ENCODE measurements around the gene INAFM1. TPM values are rescaled to one million over a fixed set of nuclear protein-coding genes. Genes with fewer than 3 reads are reported as not detected.

The INAFM1 gene
- total RNA-seq, 3 donors from 2014 or later = 14.7 to 28.9 (median 16.7) TPM

DNA sequence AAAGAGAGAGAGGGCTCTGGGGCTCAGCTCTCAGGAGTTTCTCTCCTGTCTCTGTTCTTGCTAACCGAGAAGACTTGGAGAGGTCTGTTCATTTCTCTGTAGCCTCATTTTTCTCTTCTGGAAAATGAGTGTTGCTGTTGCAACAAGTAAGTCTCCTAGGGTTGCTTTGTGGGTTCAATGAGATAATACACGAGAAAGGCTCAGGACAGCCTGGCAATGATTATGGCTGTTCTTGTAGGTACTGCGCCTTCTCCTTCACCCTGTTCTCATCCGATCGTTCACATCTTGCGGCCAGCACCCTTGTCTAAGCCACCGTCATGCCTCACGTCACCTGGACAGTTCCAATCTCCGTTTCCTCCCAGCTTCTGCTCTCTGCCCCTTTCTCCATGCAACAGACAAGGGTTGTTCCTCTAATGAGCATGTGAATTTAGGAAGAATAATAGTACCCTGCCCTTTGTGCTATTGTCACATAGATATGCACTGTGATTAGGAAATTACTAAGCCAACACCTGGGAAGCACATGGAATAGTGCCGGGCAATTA lies 39.1 kb downstream of the INAFM1 start:
- ATAC-seq = no peak

DNA sequence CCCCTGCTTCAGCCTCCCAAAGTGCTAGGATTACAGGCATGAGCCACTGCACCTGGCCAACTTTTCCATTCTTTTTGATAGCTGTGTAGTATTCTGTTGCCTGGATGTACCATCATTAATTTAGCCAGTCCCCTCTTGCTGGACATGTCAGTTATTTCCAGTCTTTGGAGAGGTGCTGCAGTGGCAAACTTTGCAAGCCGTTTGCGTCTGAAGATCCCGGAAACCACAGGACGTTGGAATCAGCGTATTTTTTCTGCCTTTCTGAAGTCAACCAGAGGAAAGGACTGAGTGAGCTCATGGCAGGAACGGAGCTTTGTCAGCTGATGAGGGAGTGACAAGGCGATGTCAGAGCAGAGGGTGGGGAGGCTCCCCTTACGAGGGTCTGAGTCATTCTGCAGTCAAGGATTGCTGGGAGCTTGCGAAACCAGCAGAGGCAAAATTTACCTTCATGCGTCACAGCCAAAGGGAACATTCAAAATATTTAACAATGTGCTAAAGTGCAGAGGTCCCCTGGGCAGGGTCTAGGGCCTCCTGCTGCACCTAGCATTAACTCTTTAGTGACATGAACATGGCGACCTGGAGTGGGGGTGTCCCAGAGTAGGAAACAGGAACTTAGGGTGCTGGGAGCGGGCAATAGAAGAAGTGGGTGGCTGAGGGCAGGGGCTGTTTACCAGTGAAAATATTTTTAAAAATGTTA lies 40.6 kb downstream of the INAFM1 start:
- Histone ChIP-seq H3K4me3 (no peak overlapping the region), H3K4me1 (ENCODE audit: low read depth) (no peaks in the 10 kb centered on the region), H3K9me3 (no peaks in the 10 kb centered on the region), H3K36me3 (ENCODE audit: low read depth) (no peaks in the 10 kb centered on the region)
- intact Hi-C loops (cut with DNase I, micrococcal nuclease) = no loop called here
- peak; percentile 84 for ATAC-seq
- TF ChIP-seq, protein P1, sequence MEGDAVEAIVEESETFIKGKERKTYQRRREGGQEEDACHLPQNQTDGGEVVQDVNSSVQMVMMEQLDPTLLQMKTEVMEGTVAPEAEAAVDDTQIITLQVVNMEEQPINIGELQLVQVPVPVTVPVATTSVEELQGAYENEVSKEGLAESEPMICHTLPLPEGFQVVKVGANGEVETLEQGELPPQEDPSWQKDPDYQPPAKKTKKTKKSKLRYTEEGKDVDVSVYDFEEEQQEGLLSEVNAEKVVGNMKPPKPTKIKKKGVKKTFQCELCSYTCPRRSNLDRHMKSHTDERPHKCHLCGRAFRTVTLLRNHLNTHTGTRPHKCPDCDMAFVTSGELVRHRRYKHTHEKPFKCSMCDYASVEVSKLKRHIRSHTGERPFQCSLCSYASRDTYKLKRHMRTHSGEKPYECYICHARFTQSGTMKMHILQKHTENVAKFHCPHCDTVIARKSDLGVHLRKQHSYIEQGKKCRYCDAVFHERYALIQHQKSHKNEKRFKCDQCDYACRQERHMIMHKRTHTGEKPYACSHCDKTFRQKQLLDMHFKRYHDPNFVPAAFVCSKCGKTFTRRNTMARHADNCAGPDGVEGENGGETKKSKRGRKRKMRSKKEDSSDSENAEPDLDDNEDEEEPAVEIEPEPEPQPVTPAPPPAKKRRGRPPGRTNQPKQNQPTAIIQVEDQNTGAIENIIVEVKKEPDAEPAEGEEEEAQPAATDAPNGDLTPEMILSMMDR (IDR thresholded peaks at IDR 0.05) = no peak
- peak in 1 of 3 donors; percentile 23 for DNase-seq

More for the DNA sequence above, 39.1 kb downstream of the INAFM1 start:
- Histone ChIP-seq H3K4me3 (no peak overlapping the region), H3K4me1 (ENCODE audit: low read depth) (no peaks in the 10 kb centered on the region), H3K36me3 (ENCODE audit: low read depth) (no peaks in the 10 kb centered on the region), H3K9me3 (no peaks in the 10 kb centered on the region)
- no peak for DNase-seq
- TF ChIP-seq, protein P1 (IDR thresholded peaks at IDR 0.05) = no peak
- intact Hi-C loops (cut with DNase I, micrococcal nuclease) = no loop called here

DNA sequence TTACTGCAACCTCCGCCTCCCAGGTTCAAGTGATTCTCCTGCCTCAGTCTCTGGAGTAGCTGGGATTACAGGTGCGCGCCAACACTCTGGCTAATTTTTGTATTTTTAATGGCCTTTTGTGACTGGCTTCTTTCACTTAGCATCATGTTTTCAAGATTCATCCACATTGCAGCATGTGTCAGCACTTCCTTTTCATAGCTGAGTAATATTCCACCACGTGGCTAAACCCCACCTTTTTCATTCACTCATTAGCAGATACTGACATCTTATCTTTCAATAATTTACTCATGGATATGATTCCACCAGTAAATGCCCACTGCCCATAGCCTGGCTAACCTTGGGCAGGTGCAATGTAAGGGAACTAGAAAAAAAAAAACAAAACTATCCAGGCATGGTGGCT lies 41.8 kb downstream of the INAFM1 start:
- no peak overlapping the region for H3K4me3 ChIP-seq
- intact Hi-C loops (cut with DNase I, micrococcal nuclease) = no loop called here
- no peaks in the 10 kb centered on the region for H3K9me3 ChIP-seq
- DNase-seq (no peak), ATAC-seq (no peak)
- TF ChIP-seq, protein P1 (IDR thresholded peaks at IDR 0.05) = no peak
- H3K4me1 ChIP-seq (ENCODE audit: low read depth) = no peaks in the 10 kb centered on the region
- no peaks in the 10 kb centered on the region for H3K36me3 ChIP-seq (ENCODE audit: low read depth)

DNA sequence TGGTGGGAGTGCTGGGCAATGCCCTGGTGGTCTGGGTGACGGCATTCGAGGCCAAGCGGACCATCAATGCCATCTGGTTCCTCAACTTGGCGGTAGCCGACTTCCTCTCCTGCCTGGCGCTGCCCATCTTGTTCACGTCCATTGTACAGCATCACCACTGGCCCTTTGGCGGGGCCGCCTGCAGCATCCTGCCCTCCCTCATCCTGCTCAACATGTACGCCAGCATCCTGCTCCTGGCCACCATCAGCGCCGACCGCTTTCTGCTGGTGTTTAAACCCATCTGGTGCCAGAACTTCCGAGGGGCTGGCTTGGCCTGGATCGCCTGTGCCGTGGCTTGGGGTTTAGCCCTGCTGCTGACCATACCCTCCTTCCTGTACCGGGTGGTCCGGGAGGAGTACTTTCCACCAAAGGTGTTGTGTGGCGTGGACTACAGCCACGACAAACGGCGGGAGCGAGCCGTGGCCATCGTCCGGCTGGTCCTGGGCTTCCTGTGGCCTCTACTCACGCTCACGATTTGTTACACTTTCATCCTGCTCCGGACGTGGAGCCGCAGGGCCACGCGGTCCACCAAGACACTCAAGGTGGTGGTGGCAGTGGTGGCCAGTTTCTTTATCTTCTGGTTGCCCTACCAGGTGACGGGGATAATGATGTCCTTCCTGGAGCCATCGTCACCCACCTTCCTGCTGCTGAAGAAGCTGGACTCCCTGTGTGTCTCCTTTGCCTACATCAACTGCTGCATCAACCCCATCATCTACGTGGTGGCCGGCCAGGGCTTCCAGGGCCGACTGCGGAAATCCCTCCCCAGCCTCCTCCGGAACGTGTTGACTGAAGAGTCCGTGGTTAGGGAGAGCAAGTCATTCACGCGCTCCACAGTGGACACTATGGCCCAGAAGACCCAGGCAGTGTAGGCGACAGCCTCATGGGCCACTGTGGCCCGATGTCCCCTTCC lies 45.5 kb downstream of the INAFM1 start:
- TF ChIP-seq, protein P1 (IDR thresholded peaks at IDR 0.05) = no peak
- Histone ChIP-seq H3K4me1 (ENCODE audit: low read depth) (no peaks in the 10 kb centered on the region), H3K9me3 (no peaks in the 10 kb centered on the region), H3K36me3 (ENCODE audit: low read depth) (no peaks in the 10 kb centered on the region), H3K4me3 (no peak overlapping the region)
- no peak for DNase-seq
- intact Hi-C loops (cut with DNase I, micrococcal nuclease) = no loop called here
- no peak for ATAC-seq

DNA sequence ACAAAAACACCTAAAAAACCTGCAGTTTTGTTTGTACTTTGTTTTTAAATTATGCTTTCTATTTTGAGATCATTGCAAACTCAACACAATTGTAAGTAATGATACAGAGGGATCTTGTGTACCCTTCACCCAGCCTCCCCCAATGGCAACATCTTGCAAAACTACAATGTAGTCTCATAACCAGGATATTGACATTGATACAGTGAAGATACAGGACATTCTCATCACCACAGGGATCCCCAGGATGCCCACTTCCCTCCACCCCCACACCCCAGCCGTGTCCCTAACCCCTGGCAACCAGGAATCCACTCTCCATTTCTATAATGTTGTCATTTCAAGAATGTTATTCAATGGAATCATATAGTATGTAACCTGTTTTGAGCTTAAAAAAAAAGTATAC lies 46.9 kb downstream of the INAFM1 start:
- Histone ChIP-seq H3K36me3 (ENCODE audit: low read depth) (no peaks in the 10 kb centered on the region), H3K9me3 (no peaks in the 10 kb centered on the region), H3K4me3 (no peak overlapping the region), H3K4me1 (ENCODE audit: low read depth) (no peaks in the 10 kb centered on the region)
- intact Hi-C loops (cut with DNase I, micrococcal nuclease) = no loop called here
- no peak for ATAC-seq
- DNase-seq = no peak
- TF ChIP-seq, protein P1 (IDR thresholded peaks at IDR 0.05) = no peak
